H1 (cell line): Measurements from ENCODE around the gene RBM47. TPM values are rescaled to one million over a fixed set of nuclear protein-coding genes. Genes with fewer than 3 reads are reported as not detected.

ENCODE experiments used
- ASH2L ChIP-seq: fragments of 200-600, 300-600 bp; sonication (generic); IDR thresholded peaks from one replicate; pipeline ENCODE4 v1.7.1; 2017; ENCODE audit warnings: low read length
- KDM4A ChIP-seq: IDR thresholded peaks from one replicate; pipeline ENCODE4 v1.7.1; 2012; ENCODE audit warnings: low read depth, mild to moderate bottlenecking, moderate library complexity, low read length, inconsistent platforms; ENCODE audit not compliant: severe bottlenecking
- RBBP5 ChIP-seq: IDR thresholded peaks from 2 replicates; pipeline ENCODE4 v1.7.1; 2012; ENCODE audit warnings: low read depth, mild to moderate bottlenecking, inconsistent platforms, low read length, moderate library complexity, borderline replicate concordance
- SP4 ChIP-seq: IDR thresholded peaks from 2 replicates; pipeline ENCODE4 v1.6.1; 2012; ENCODE audit warnings: low read length, inconsistent platforms
- polyA plus RNA-seq, 7 experiments: library from polyadenylated mRNA; depleted of rRNA in 3 of 7; stranded (reverse) in 5 of 7; unstranded in 2 of 7; fragments of >200 nt in 5 of 7; fragments of 200-250 nt in 2 of 7; gene quantifications; 1 replicate in 5 of 7; 2 replicates in 1 of 7; 4 replicates in 1 of 7; pipeline versions ENCODE4 v1.2.1 to v1.2.3, GENCODE V29; 2011 to 2013; ENCODE audit warnings: missing spikeins in 2 of 7, mixed read lengths in 2 of 7
- total RNA-seq: library from RNA; stranded (reverse); fragmentation: NEBNext Ultra II Directional; extraction: Animal tissue kit (Norgen Biotek cat#: 25700); gene quantifications from 2 replicates; pipeline ENCODE4 v1.2.1, GENCODE V29; 2021
- TF ChIP-seq, protein P1 (sequence below): fragments of 300-600 bp; sonication (generic); IDR thresholded peaks from 2 replicates; pipeline ENCODE4 v1.7.1; 2012; ENCODE audit warnings: low read length, moderate library complexity, mild to moderate bottlenecking, inconsistent platforms; ENCODE audit not compliant: insufficient replicate concordance

RBM47 gene
- total and polyA plus RNA-seq, 2 of the 8 experiments (the other 6 are each of a cell fraction or from before 2014, with no cell fraction given) = 42.8 to 78.9 TPM

DNA sequence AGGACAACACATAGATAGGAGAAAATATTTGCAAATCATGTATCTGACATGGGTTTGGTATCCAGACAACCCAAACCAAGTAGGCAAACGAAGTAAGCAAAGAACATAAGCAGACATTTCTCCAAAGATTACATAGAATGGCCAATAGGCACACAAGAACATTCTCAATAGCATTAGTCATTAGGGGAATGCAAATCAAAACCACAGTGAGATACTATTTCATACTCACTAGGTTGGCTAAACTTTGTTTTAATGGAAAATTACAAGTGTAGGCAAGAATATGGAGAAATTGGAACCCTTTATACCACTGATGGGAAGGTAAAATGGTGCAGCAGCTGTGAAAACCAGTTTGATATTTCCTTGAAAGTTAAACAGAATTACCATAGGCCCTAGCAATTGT is 219.8 kb downstream of the RBM47 start (continued):
- TF ChIP-seq, protein P1, sequence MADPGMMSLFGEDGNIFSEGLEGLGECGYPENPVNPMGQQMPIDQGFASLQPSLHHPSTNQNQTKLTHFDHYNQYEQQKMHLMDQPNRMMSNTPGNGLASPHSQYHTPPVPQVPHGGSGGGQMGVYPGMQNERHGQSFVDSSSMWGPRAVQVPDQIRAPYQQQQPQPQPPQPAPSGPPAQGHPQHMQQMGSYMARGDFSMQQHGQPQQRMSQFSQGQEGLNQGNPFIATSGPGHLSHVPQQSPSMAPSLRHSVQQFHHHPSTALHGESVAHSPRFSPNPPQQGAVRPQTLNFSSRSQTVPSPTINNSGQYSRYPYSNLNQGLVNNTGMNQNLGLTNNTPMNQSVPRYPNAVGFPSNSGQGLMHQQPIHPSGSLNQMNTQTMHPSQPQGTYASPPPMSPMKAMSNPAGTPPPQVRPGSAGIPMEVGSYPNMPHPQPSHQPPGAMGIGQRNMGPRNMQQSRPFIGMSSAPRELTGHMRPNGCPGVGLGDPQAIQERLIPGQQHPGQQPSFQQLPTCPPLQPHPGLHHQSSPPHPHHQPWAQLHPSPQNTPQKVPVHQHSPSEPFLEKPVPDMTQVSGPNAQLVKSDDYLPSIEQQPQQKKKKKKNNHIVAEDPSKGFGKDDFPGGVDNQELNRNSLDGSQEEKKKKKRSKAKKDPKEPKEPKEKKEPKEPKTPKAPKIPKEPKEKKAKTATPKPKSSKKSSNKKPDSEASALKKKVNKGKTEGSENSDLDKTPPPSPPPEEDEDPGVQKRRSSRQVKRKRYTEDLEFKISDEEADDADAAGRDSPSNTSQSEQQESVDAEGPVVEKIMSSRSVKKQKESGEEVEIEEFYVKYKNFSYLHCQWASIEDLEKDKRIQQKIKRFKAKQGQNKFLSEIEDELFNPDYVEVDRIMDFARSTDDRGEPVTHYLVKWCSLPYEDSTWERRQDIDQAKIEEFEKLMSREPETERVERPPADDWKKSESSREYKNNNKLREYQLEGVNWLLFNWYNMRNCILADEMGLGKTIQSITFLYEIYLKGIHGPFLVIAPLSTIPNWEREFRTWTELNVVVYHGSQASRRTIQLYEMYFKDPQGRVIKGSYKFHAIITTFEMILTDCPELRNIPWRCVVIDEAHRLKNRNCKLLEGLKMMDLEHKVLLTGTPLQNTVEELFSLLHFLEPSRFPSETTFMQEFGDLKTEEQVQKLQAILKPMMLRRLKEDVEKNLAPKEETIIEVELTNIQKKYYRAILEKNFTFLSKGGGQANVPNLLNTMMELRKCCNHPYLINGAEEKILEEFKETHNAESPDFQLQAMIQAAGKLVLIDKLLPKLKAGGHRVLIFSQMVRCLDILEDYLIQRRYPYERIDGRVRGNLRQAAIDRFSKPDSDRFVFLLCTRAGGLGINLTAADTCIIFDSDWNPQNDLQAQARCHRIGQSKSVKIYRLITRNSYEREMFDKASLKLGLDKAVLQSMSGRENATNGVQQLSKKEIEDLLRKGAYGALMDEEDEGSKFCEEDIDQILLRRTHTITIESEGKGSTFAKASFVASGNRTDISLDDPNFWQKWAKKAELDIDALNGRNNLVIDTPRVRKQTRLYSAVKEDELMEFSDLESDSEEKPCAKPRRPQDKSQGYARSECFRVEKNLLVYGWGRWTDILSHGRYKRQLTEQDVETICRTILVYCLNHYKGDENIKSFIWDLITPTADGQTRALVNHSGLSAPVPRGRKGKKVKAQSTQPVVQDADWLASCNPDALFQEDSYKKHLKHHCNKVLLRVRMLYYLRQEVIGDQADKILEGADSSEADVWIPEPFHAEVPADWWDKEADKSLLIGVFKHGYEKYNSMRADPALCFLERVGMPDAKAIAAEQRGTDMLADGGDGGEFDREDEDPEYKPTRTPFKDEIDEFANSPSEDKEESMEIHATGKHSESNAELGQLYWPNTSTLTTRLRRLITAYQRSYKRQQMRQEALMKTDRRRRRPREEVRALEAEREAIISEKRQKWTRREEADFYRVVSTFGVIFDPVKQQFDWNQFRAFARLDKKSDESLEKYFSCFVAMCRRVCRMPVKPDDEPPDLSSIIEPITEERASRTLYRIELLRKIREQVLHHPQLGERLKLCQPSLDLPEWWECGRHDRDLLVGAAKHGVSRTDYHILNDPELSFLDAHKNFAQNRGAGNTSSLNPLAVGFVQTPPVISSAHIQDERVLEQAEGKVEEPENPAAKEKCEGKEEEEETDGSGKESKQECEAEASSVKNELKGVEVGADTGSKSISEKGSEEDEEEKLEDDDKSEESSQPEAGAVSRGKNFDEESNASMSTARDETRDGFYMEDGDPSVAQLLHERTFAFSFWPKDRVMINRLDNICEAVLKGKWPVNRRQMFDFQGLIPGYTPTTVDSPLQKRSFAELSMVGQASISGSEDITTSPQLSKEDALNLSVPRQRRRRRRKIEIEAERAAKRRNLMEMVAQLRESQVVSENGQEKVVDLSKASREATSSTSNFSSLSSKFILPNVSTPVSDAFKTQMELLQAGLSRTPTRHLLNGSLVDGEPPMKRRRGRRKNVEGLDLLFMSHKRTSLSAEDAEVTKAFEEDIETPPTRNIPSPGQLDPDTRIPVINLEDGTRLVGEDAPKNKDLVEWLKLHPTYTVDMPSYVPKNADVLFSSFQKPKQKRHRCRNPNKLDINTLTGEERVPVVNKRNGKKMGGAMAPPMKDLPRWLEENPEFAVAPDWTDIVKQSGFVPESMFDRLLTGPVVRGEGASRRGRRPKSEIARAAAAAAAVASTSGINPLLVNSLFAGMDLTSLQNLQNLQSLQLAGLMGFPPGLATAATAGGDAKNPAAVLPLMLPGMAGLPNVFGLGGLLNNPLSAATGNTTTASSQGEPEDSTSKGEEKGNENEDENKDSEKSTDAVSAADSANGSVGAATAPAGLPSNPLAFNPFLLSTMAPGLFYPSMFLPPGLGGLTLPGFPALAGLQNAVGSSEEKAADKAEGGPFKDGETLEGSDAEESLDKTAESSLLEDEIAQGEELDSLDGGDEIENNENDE = no peak
- TF ChIP-seq SP4 (no peak), RBBP5 (no peak), ASH2L (no peak), KDM4A (no peak)
